Epithelial cell of proximal tubule (primary cell): Measurements from ENCODE around the gene GATA5. TPM values are rescaled to one million over a fixed set of nuclear protein-coding genes. Genes with fewer than 3 reads are reported as not detected.
"Not testable (repeated sequence)": the region's sequence is repeated elsewhere in the genome, so short reads cannot be mapped to it uniquely, and the experiment has no call there.

Source experiments
- DNase-seq: peaks from one replicate; pipeline ENCODE4 v3.0.0-alpha.2; 2011; ENCODE audit warnings: low read depth
- H3K4me3 ChIP-seq: 2 replicates; pipeline ENCODE4 v1.5.1; 2011; ENCODE audit warnings: low read depth, mild to moderate bottlenecking, low read length
- total RNA-seq: library from RNA; depleted of rRNA; stranded (reverse); fragments of >200 nt; gene quantifications from 2 replicates; pipeline ENCODE4 v1.2.3, GENCODE V29; 2015
- TF ChIP-seq, protein P1 (sequence below): conservative IDR thresholded peaks from 2 replicates; pipeline ENCODE4 v1.5.1; 2012; ENCODE audit warnings: low read depth, mild to moderate bottlenecking, low read length

Gene GATA5
- total RNA-seq, 1 donor from 2014 or later, result not detected

GRCh38 chr20:62494537-62494936 is 18.7 kb upstream of the GATA5 start:
- H3K4me3 ChIP-seq, result no peak overlapping the region
- TF ChIP-seq, protein P1, sequence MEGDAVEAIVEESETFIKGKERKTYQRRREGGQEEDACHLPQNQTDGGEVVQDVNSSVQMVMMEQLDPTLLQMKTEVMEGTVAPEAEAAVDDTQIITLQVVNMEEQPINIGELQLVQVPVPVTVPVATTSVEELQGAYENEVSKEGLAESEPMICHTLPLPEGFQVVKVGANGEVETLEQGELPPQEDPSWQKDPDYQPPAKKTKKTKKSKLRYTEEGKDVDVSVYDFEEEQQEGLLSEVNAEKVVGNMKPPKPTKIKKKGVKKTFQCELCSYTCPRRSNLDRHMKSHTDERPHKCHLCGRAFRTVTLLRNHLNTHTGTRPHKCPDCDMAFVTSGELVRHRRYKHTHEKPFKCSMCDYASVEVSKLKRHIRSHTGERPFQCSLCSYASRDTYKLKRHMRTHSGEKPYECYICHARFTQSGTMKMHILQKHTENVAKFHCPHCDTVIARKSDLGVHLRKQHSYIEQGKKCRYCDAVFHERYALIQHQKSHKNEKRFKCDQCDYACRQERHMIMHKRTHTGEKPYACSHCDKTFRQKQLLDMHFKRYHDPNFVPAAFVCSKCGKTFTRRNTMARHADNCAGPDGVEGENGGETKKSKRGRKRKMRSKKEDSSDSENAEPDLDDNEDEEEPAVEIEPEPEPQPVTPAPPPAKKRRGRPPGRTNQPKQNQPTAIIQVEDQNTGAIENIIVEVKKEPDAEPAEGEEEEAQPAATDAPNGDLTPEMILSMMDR, result no peak
- no peak for DNase-seq

GRCh38 chr20:62493886-62494285 is 18.1 kb upstream of the GATA5 start:
- TF ChIP-seq, protein P1, result no peak
- DNase-seq, result no peak
- no peak overlapping the region for H3K4me3 ChIP-seq

GRCh38 chr20:62493253-62493885 is 17.6 kb upstream of the GATA5 start:
- no peak overlapping the region for H3K4me3 ChIP-seq
- DNase-seq, result no peak
- TF ChIP-seq, protein P1, result no peak

- no peak overlapping the region for H3K4me3 ChIP-seq
- DNase-seq, result no peak
- TF ChIP-seq, protein P1, result no peak
Observed at GRCh38 chr20:62492711-62493110, 16.9 kb upstream of the GATA5 start.

- H3K4me3 ChIP-seq, DNase-seq: not testable (repeated sequence)
Observed at GRCh38 chr20:62490783-62491182, 15.0 kb upstream of the GATA5 start.

- no peak for DNase-seq
- TF ChIP-seq, protein P1, result no peak
- no peak overlapping the region for H3K4me3 ChIP-seq
Observed at GRCh38 chr20:62489932-62490263, 14.1 kb upstream of the GATA5 start.

DNA sequence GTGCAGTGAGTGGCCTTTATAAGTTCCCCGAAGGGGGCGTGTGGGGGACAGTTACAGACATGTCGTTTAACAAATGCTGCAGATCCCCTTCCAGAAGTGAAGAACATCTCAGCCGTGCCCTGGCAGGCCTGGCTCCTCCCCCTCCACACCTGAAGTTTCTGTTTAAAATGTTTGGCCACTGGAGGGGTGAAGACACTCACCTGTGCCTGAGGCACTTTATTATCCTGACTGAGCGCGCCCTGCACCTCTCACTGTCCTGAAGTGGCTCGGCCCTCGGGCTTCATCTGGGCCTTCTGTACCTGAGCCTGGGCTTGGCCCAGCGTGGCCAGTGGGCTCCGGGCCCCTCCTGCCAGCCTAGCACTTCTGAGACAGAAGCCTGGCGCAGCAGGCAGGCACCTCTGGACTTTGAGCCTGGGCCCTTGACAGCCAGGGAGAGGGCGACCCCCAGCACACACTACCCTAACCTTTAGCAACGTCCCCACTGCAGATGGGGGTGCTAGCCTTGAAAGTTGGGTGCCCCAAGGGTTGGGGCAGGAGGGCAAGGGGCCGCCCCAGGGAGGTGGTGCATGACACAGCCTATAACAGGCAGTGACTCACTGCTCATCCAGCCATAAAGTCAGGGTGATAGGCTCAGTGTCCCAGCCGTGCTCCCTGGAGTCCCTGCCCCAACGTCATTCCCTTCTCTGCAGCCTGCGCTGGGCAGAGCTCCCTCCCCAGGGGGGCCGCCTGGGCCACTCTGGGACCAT is 13.6 kb upstream of the GATA5 start:
- peak; percentile 26 for DNase-seq
- TF ChIP-seq, protein P1, result no peak
- no peak overlapping the region for H3K4me3 ChIP-seq
